ENCODE measurements around the gene HK3.

- TF ChIP-seq CTCF (IDR thresholded peaks at IDR 0.05) (no peak), ZFX (IDR thresholded peaks at IDR 0.05; ENCODE audit: borderline replicate concordance) (no peak)
Observed at GRCh38 chr5:176943816-176944215, 44.7 kb upstream of the HK3 start.
